ENCODE data around the gene WTAP.
A peak's percentile ranks its signal among the peaks of the same experiment; 100 is the strongest.

Gene WTAP

DNA sequence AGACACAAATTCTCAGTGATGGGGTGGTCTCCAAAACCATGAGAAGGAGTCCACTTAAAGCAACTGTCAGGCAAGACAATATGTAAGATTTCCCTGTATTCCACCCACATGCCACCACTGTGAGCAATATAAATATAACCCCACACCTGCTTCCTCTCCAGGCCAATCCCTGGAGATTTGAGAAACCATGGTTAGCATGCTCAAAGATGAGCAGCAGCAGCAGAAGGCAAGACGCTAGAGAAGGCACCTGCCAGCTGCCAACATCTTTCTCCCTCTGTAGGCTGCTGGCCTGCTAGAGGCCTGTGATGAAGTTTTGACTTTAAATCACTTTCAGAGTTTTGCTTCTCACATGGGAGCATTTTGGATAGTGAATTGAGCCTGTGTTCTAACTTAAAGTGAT lies 26.3 kb upstream of the WTAP start:
- TF ChIP-seq RAD21 (IDR thresholded peaks at IDR 0.05; ENCODE audit: low read depth) (no peak), TCF12 (IDR thresholded peaks at IDR 0.05; ENCODE audit: low read depth) (no peak), CEBPB (IDR thresholded peaks at IDR 0.05) (no peak), EP300 (IDR thresholded peaks at IDR 0.05; ENCODE audit: borderline replicate concordance) (no peak), MAX (IDR thresholded peaks at IDR 0.05) (no peak), TEAD4 (IDR thresholded peaks at IDR 0.05) (no peak), USF1 (IDR thresholded peaks at IDR 0.05) (no peak), TAF1 (IDR thresholded peaks at IDR 0.05; ENCODE audit: low read depth) (no peak), NFIC (IDR thresholded peaks at IDR 0.05) (no peak), CREB1 (IDR thresholded peaks at IDR 0.05; ENCODE audit: low read depth) (no peak), YY1 (IDR thresholded peaks at IDR 0.05; ENCODE audit: low read depth) (no peak), EGR1 (IDR thresholded peaks at IDR 0.05) (no peak), ZBTB7A (IDR thresholded peaks at IDR 0.05; ENCODE audit: low read depth) (no peak), FOXM1 (IDR thresholded peaks at IDR 0.05; ENCODE audit: borderline replicate concordance, low read depth) (no peak)
- TF ChIP-seq, protein P1, sequence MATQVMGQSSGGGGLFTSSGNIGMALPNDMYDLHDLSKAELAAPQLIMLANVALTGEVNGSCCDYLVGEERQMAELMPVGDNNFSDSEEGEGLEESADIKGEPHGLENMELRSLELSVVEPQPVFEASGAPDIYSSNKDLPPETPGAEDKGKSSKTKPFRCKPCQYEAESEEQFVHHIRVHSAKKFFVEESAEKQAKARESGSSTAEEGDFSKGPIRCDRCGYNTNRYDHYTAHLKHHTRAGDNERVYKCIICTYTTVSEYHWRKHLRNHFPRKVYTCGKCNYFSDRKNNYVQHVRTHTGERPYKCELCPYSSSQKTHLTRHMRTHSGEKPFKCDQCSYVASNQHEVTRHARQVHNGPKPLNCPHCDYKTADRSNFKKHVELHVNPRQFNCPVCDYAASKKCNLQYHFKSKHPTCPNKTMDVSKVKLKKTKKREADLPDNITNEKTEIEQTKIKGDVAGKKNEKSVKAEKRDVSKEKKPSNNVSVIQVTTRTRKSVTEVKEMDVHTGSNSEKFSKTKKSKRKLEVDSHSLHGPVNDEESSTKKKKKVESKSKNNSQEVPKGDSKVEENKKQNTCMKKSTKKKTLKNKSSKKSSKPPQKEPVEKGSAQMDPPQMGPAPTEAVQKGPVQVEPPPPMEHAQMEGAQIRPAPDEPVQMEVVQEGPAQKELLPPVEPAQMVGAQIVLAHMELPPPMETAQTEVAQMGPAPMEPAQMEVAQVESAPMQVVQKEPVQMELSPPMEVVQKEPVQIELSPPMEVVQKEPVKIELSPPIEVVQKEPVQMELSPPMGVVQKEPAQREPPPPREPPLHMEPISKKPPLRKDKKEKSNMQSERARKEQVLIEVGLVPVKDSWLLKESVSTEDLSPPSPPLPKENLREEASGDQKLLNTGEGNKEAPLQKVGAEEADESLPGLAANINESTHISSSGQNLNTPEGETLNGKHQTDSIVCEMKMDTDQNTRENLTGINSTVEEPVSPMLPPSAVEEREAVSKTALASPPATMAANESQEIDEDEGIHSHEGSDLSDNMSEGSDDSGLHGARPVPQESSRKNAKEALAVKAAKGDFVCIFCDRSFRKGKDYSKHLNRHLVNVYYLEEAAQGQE (IDR thresholded peaks at IDR 0.05; ENCODE audit: low read depth), result no peak

GRCh38 chr6:159701413-159701999 lies 25.8 kb upstream of the WTAP start:
- TF ChIP-seq MAX (IDR thresholded peaks at IDR 0.05), result no peak
- TF ChIP-seq TEAD4 (IDR thresholded peaks at IDR 0.05), result no peak
- TF ChIP-seq NFIC (IDR thresholded peaks at IDR 0.05), result no peak
- TF ChIP-seq CREB1 (IDR thresholded peaks at IDR 0.05; ENCODE audit: low read depth), result no peak
- TF ChIP-seq CEBPB (IDR thresholded peaks at IDR 0.05), result peak; percentile 64
- TF ChIP-seq YY1 (IDR thresholded peaks at IDR 0.05; ENCODE audit: low read depth), result no peak

- TF ChIP-seq USF1 (IDR thresholded peaks at IDR 0.05) (no peak), TAF1 (IDR thresholded peaks at IDR 0.05; ENCODE audit: low read depth) (no peak), EGR1 (IDR thresholded peaks at IDR 0.05) (no peak), EP300 (IDR thresholded peaks at IDR 0.05; ENCODE audit: borderline replicate concordance) (no peak), ZBTB7A (IDR thresholded peaks at IDR 0.05; ENCODE audit: low read depth) (no peak)
These were observed 13.3 kb upstream of the WTAP start for GRCh38 chr6:159713984-159714383.

GRCh38 chr6:159714404-159714803 lies 12.9 kb upstream of the WTAP start:
- TF ChIP-seq EGR1 (IDR thresholded peaks at IDR 0.05) (no peak), NFIC (IDR thresholded peaks at IDR 0.05) (no peak), TAF1 (IDR thresholded peaks at IDR 0.05; ENCODE audit: low read depth) (no peak), MAX (IDR thresholded peaks at IDR 0.05) (no peak), EP300 (IDR thresholded peaks at IDR 0.05; ENCODE audit: borderline replicate concordance) (no peak), USF1 (IDR thresholded peaks at IDR 0.05) (no peak), RAD21 (IDR thresholded peaks at IDR 0.05; ENCODE audit: low read depth) (no peak), YY1 (IDR thresholded peaks at IDR 0.05; ENCODE audit: low read depth) (no peak), CREB1 (IDR thresholded peaks at IDR 0.05; ENCODE audit: low read depth) (no peak), FOXM1 (IDR thresholded peaks at IDR 0.05; ENCODE audit: borderline replicate concordance, low read depth) (no peak), ZBTB7A (IDR thresholded peaks at IDR 0.05; ENCODE audit: low read depth) (no peak), CEBPB (IDR thresholded peaks at IDR 0.05) (no peak), TCF12 (IDR thresholded peaks at IDR 0.05; ENCODE audit: low read depth) (no peak), TEAD4 (IDR thresholded peaks at IDR 0.05) (no peak)
- TF ChIP-seq, protein P1 (IDR thresholded peaks at IDR 0.05; ENCODE audit: low read depth), result no peak

DNA sequence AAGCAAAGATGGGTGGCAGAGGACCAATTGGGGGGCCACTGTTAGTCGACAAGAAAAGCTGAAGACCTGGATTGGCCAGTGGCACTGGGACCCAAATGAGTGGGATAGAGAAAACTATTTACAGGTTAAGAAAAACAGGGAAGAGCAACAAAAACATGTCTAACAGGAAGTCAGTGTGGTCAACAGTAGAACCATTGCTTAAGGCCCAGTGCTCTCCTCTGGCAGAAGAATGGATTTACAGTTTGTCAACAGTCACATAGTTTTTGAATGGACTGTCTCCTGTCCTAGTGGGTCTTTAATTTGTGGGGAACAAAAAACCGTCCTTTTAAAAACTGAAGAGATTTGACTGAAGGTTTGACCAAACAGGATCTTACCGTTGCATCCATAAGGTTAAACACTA lies 12.1 kb upstream of the WTAP start:
- no peak for TF ChIP-seq EGR1 (IDR thresholded peaks at IDR 0.05)
- TF ChIP-seq TCF12 (IDR thresholded peaks at IDR 0.05; ENCODE audit: low read depth), result no peak
- no peak for TF ChIP-seq MAX (IDR thresholded peaks at IDR 0.05)
- no peak for TF ChIP-seq EP300 (IDR thresholded peaks at IDR 0.05; ENCODE audit: borderline replicate concordance)
- no peak for TF ChIP-seq NFIC (IDR thresholded peaks at IDR 0.05)
- no peak for TF ChIP-seq ZBTB7A (IDR thresholded peaks at IDR 0.05; ENCODE audit: low read depth)
- TF ChIP-seq RAD21 (IDR thresholded peaks at IDR 0.05; ENCODE audit: low read depth), result no peak
- TF ChIP-seq YY1 (IDR thresholded peaks at IDR 0.05; ENCODE audit: low read depth), result no peak
- no peak for TF ChIP-seq TEAD4 (IDR thresholded peaks at IDR 0.05)
- no peak for TF ChIP-seq FOXM1 (IDR thresholded peaks at IDR 0.05; ENCODE audit: borderline replicate concordance, low read depth)
- no peak for TF ChIP-seq USF1 (IDR thresholded peaks at IDR 0.05)
- TF ChIP-seq, protein P1 (IDR thresholded peaks at IDR 0.05; ENCODE audit: low read depth), result no peak
- no peak for TF ChIP-seq CREB1 (IDR thresholded peaks at IDR 0.05; ENCODE audit: low read depth)
- no peak for TF ChIP-seq TAF1 (IDR thresholded peaks at IDR 0.05; ENCODE audit: low read depth)
- TF ChIP-seq CEBPB (IDR thresholded peaks at IDR 0.05), result no peak
